Calu3 (cell line): ENCODE results near the gene SDC4. TPM values are rescaled to one million over a fixed set of nuclear protein-coding genes. Genes with fewer than 3 reads are reported as not detected.
A peak's percentile ranks its signal among the peaks of the same experiment; 100 is the strongest.

Source experiments
- BruUV-seq: library from RNA; stranded (reverse); fragments of 400-500 nt; replicated peaks from 2 replicates; lab custom pipeline; 2021; lab: Mats Ljungman, UMichigan
- CTCF ChIA-PET: fragments of 300-600 bp; sonication (Branson Sonifier 250); formaldehyde crosslinking; loops from one replicate; lab custom pipeline; 2022; ENCODE audit warnings: antibody characterized with exemption; lab: Charles Lee
- DNase-seq: peaks from one replicate; pipeline ENCODE4 v3.0.0; 2022
- H3K27ac Mint-ChIP-seq: one replicate; pipeline ENCODE4 v1.8.0; 2022; ENCODE audit warnings: mixed read lengths; ENCODE audit not compliant: unreplicated experiment
- H3K27me3 Mint-ChIP-seq: one replicate; pipeline ENCODE4 v1.8.0; 2022; ENCODE audit warnings: mixed read lengths; ENCODE audit not compliant: unreplicated experiment
- H3K36me3 Mint-ChIP-seq: one replicate; pipeline ENCODE4 v1.8.0; 2022; ENCODE audit warnings: mild to moderate bottlenecking, moderate library complexity, mixed read lengths; ENCODE audit not compliant: insufficient read depth, unreplicated experiment
- H3K4me1 Mint-ChIP-seq: one replicate; pipeline ENCODE4 v1.8.0; 2022; ENCODE audit warnings: mild to moderate bottlenecking, low read depth, mixed read lengths; ENCODE audit not compliant: unreplicated experiment
- H3K4me3 Mint-ChIP-seq: one replicate; pipeline ENCODE4 v1.8.0; 2022; ENCODE audit warnings: mild to moderate bottlenecking, low read depth, moderate library complexity, mixed read lengths; ENCODE audit not compliant: unreplicated experiment
- H3K9me3 Mint-ChIP-seq: one replicate; pipeline ENCODE4 v1.8.0; 2022; ENCODE audit warnings: low read depth, mixed read lengths; ENCODE audit not compliant: unreplicated experiment
- intact Hi-C: fragments of 100-400 bp; cut with micrococcal nuclease; formaldehyde crosslinking; loops from one replicate; pipeline ENCODE4 v1.10.0; 2022; ENCODE audit not compliant: unreplicated experiment
- total RNA-seq: library from RNA; stranded (reverse); gene quantifications from 2 replicates; pipeline ENCODE4 v1.2.3, GENCODE V29; 2022
- TF ChIP-seq, protein P1 (sequence below): fragments of 200-600 bp; IDR thresholded peaks from one replicate; pipeline ENCODE4 v1.8.0; 2022; ENCODE audit warnings: antibody characterized with exemption; ENCODE audit not compliant: unreplicated experiment

The SDC4 gene
- total RNA-seq, 1 experiment from 2014 or later: 238 TPM

DNA sequence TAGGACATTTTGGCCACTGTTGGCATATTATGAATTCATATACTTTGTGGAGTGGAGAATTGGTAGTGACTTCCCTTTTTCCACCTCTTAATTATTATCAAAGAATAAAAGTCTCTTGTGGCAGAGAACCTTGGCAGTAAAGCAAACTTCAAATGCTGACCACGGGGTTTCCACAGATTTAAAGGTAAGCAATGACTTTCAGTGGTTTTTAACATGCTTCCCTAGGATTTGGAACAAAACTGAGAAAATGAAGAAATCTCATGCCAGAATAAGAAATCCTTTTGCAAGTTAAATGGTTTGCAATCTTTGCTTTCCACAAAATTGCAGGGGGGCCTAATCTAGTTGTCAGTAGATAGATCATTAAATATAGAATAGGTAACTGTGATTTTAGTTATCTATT lies 2.0 kb upstream of the SDC4 start:
- TF ChIP-seq, protein P1, sequence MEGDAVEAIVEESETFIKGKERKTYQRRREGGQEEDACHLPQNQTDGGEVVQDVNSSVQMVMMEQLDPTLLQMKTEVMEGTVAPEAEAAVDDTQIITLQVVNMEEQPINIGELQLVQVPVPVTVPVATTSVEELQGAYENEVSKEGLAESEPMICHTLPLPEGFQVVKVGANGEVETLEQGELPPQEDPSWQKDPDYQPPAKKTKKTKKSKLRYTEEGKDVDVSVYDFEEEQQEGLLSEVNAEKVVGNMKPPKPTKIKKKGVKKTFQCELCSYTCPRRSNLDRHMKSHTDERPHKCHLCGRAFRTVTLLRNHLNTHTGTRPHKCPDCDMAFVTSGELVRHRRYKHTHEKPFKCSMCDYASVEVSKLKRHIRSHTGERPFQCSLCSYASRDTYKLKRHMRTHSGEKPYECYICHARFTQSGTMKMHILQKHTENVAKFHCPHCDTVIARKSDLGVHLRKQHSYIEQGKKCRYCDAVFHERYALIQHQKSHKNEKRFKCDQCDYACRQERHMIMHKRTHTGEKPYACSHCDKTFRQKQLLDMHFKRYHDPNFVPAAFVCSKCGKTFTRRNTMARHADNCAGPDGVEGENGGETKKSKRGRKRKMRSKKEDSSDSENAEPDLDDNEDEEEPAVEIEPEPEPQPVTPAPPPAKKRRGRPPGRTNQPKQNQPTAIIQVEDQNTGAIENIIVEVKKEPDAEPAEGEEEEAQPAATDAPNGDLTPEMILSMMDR: no peak
- Mint-ChIP-seq H3K27ac (no peak overlapping the region), H3K36me3 (peaks cover 40% of the 10 kb centered on the region), H3K4me1 (peaks cover 23% of the 10 kb centered on the region), H3K27me3 (no peaks in the 10 kb centered on the region), H3K9me3 (no peaks in the 10 kb centered on the region), H3K4me3 (no peak overlapping the region)
- DNase-seq: no peak
- intact Hi-C loops: no loop called here
- no TSS peak for BruUV-seq
- CTCF ChIA-PET: interaction anchor here (0.6 to 1.4 kb wide), 2 partner anchors 13 to 64 kb away, joined by 3 to 6 read pairs; partner anchors contain the start of gene SYS1

DNA sequence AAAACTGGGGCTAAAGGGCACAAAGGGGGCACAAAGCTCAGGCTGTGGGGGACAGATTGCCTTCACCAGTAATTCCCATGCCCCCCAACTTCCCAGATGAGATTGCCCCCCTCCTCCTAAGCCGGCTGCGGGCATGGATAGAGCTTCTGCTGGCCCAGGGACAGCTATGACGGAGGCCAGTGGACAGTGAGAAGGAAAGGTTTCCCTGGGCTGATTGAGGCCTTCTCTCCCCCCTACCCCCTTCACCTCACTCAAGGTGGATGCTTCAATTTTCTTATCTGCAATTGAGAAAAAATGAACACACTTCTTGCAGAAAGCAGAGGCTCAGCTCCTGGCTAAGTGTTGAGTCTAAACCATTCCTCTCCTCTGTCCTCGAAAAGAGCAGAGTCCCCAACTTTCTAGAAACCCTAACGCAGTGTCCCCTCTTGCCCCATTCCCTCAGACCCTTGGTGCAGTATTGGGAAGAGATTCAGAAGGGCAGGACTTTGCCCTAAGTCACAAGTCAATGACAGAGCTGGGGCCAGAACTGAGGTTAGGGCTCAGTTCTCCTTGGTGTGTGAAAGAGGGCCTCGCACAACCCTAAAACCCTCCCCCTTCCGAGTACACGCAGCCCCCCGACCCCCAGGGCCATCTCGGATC lies 808 bp downstream of the SDC4 start:
- H3K27me3 Mint-ChIP-seq: no peaks in the 10 kb centered on the region
- TF ChIP-seq, protein P1: no peak
- H3K27ac Mint-ChIP-seq: peak overlapping the region; percentile 99
- intact Hi-C loops: no loop called here
- BruUV-seq: TSS peak; percentile 38
- no peaks in the 10 kb centered on the region for H3K9me3 Mint-ChIP-seq
- CTCF ChIA-PET: interaction anchor here (0.7 to 5.3 kb wide), 10 partner anchors 10 to 185 kb away, joined by 3 to 51 read pairs (median 6); partner anchors contain the start of gene SYS1
- no peak for DNase-seq
- peaks cover 38% of the 10 kb centered on the region for H3K4me1 Mint-ChIP-seq
- peak overlapping the region; percentile 95 for H3K4me3 Mint-ChIP-seq
- H3K36me3 Mint-ChIP-seq: peaks cover 67% of the 10 kb centered on the region

DNA sequence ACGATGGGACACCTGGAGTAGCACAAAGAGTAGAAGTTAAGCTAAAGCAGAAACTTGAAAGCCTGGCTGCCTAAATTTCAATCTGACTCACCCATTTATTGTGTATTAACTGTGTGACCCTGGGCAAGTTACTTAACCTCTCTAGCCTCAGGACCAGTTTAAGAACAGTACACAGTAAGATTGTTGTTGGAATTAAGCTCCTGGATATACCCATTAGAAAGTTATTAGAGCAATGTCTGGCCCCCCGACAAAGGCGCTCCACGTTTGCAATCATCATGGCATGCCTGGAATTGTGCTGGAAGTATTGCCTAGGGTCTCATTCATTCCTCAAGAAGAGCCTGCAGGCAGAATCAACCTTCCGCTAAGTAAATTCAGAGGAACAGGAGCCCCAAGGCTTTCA lies 1.4 kb downstream of the SDC4 start:
- H3K27ac Mint-ChIP-seq: peak overlapping the region; percentile 99
- no peak for DNase-seq
- intact Hi-C loops: no loop called here
- peaks cover 43% of the 10 kb centered on the region for H3K4me1 Mint-ChIP-seq
- CTCF ChIA-PET: interaction anchor here (0.7 to 5.3 kb wide), 11 partner anchors 10 to 185 kb away, joined by 3 to 51 read pairs (median 6); partner anchors contain the start of gene SYS1
- no TSS peak for BruUV-seq
- H3K36me3 Mint-ChIP-seq: peaks cover 73% of the 10 kb centered on the region
- TF ChIP-seq, protein P1: no peak
- H3K4me3 Mint-ChIP-seq: peak overlapping the region; percentile 95
- no peaks in the 10 kb centered on the region for H3K9me3 Mint-ChIP-seq
- H3K27me3 Mint-ChIP-seq: no peaks in the 10 kb centered on the region

DNA sequence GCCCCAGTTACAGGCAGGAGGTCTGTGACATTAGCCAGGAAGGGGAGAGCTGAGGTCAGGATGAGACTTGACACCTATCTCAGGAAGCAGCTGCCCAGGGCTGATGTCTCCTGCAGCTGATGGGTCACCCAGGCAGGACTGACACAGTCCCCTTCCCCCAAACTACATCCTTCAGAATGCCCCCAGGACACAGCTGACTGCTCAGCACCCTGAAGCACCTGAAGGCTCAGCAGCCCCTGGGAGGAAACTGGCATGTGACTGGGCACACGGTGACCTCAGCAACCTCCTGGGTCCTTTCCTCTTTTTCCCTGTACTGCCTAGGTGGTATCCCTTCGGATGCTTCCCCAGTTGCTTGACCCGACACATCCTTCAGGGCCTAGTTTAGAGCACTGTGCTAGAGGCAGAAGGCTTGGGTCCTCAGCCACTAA lies 1.9 kb downstream of the SDC4 start:
- no TSS peak for BruUV-seq
- intact Hi-C loops: no loop called here
- H3K9me3 Mint-ChIP-seq: no peaks in the 10 kb centered on the region
- no peaks in the 10 kb centered on the region for H3K27me3 Mint-ChIP-seq
- CTCF ChIA-PET: interaction anchor here (0.7 to 5.3 kb wide), 10 partner anchors 9 to 90 kb away, joined by 3 to 51 read pairs (median 4); partner anchors contain the start of gene SYS1
- H3K36me3 Mint-ChIP-seq: peaks cover 77% of the 10 kb centered on the region
- peak overlapping the region; percentile 99 for H3K27ac Mint-ChIP-seq
- no peak for DNase-seq
- H3K4me3 Mint-ChIP-seq: peak overlapping the region; percentile 95
- peaks cover 49% of the 10 kb centered on the region for H3K4me1 Mint-ChIP-seq
- TF ChIP-seq, protein P1: no peak
